HG02623 (cell line): ENCODE measurements around the gene NDUFB8.

ENCODE experiments used
- ATAC-seq: cut with Tn5 transposase; IDR thresholded peaks from one replicate; pipeline ENCODE4 v1.9.1; 2021; ENCODE audit warnings: moderate library complexity; ENCODE audit not compliant: unreplicated experiment

The NDUFB8 gene

GRCh38 chr10:100508691-100509150 lies 20.9 kb downstream of the NDUFB8 start:
- no peak for ATAC-seq

- ATAC-seq = no peak
These were observed 21.4 kb downstream of the NDUFB8 start for GRCh38 chr10:100508266-100508665.

GRCh38 chr10:100507357-100507732 lies 22.3 kb downstream of the NDUFB8 start:
- ATAC-seq = no peak

GRCh38 chr10:100506596-100507356 lies 22.9 kb downstream of the NDUFB8 start:
- ATAC-seq = no peak

GRCh38 chr10:100505164-100505563 lies 24.5 kb downstream of the NDUFB8 start:
- ATAC-seq = no peak

GRCh38 chr10:100504096-100504495 lies 25.6 kb downstream of the NDUFB8 start:
- no peak for ATAC-seq

GRCh38 chr10:100502926-100503494 lies 26.7 kb downstream of the NDUFB8 start:
- no peak for ATAC-seq

- no peak for ATAC-seq
These were observed 28.2 kb downstream of the NDUFB8 start for GRCh38 chr10:100501423-100501822.

- ATAC-seq = no peak
These were observed 31.6 kb downstream of the NDUFB8 start for GRCh38 chr10:100498059-100498458.

GRCh38 chr10:100496567-100496966 lies 33.1 kb downstream of the NDUFB8 start:
- no peak for ATAC-seq

- ATAC-seq = no peak
These were observed 39.1 kb downstream of the NDUFB8 start for GRCh38 chr10:100490531-100490930.

- no peak for ATAC-seq
These were observed 40.3 kb downstream of the NDUFB8 start for GRCh38 chr10:100489396-100489795.

GRCh38 chr10:100487529-100487928 lies 42.1 kb downstream of the NDUFB8 start:
- ATAC-seq = no peak

GRCh38 chr10:100485801-100486495 lies 43.7 kb downstream of the NDUFB8 start:
- no peak for ATAC-seq

GRCh38 chr10:100485366-100485765 lies 44.3 kb downstream of the NDUFB8 start:
- ATAC-seq = no peak

- no peak for ATAC-seq
These were observed 45.6 kb downstream of the NDUFB8 start for GRCh38 chr10:100483876-100484666.

- no peak for ATAC-seq
These were observed 46.9 kb downstream of the NDUFB8 start for GRCh38 chr10:100482834-100483185.

GRCh38 chr10:100482181-100482833 lies 47.4 kb downstream of the NDUFB8 start:
- ATAC-seq = peak; percentile 31

- ATAC-seq = peak; percentile 96
These were observed 48.1 kb downstream of the NDUFB8 start for GRCh38 chr10:100481462-100482081.

GRCh38 chr10:100480002-100480401 lies 49.7 kb downstream of the NDUFB8 start:
- ATAC-seq = no peak
